HUES64 (cell line): ENCODE data around the gene CLTB.
A peak's percentile ranks its signal among the peaks of the same experiment; 100 is the strongest.

ENCODE experiments used
- H3K27ac ChIP-seq: 2 replicates; pipeline ENCODE4 v1.7.0; 2013; ENCODE audit warnings: low read depth, low read length, inconsistent platforms
- H3K27me3 ChIP-seq: 2 replicates; pipeline ENCODE4 v1.6.1; 2013; ENCODE audit warnings: mild to moderate bottlenecking, low read length; ENCODE audit not compliant: insufficient read depth
- H3K36me3 ChIP-seq: 2 replicates; pipeline ENCODE4 v1.6.1; 2013; ENCODE audit warnings: mild to moderate bottlenecking, low read length; ENCODE audit not compliant: insufficient read depth
- H3K4me1 ChIP-seq: 2 replicates; pipeline ENCODE4 v1.6.1; 2013; ENCODE audit warnings: mild to moderate bottlenecking, low read length, moderate library complexity; ENCODE audit not compliant: insufficient read depth
- H3K4me3 ChIP-seq: 2 replicates; pipeline ENCODE4 v1.5.1; 2013; ENCODE audit warnings: mild to moderate bottlenecking, low read length, moderate library complexity
- H3K9ac ChIP-seq: 2 replicates; pipeline ENCODE4 v1.6.1; 2013; ENCODE audit warnings: mild to moderate bottlenecking, low read depth, low read length
- H3K9me3 ChIP-seq: 2 replicates; pipeline ENCODE4 v1.6.1; 2013; ENCODE audit warnings: low read depth, low read length; ENCODE audit not compliant: insufficient read depth
- WGBS: fragments of 150-250, 120-280 bp; methylation state at CpG from one replicate; pipeline ENCODE4 v1.1.7; 2013; ENCODE audit warnings: missing lambda C conversion rate; 5-methylcytosine and 5-hydroxymethylcytosine counted together

Gene CLTB

DNA sequence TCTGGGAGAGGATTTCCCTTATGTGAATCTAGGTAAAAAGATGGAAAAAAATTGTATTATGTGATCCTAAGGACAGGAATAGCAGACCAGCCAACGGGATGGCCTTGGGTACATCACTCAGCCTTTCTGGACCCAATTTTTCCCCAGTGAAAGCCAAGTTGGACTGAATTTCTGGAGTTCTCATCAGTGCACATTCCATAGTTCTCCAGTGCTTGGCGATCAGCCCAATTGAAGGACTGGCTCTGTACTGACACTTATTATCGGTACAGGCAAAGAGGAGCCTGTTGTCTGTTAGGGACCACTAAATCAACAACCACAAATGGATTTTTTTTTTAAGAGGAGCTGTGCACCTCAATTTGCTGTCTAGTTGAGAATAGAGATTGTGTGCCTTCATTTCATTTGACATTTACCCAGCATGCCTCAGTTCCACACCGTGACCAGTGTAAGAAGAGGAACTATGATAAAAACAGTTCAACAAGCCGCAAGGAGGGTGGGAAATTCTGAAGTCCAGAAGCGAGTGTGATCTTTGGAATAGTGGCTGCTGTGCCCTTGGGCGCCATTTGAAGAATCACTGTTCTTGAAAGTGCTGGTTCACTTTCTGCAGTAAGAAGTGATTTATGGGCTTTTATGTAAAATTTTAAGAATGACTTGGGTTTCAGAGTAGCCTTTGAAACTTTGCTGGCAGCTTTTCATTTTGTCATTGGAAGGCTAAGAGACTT, 43.1 kb downstream of the CLTB start:
- no peak overlapping the region for H3K27ac ChIP-seq
- 94% methylated on average over 7 of the region's 7 CpGs for WGBS
- H3K4me3 ChIP-seq = no peak overlapping the region
- no peaks in the 10 kb centered on the region for H3K4me1 ChIP-seq
- H3K9me3 ChIP-seq = no peaks in the 10 kb centered on the region
- no peak overlapping the region for H3K9ac ChIP-seq
- peaks cover 18% of the 10 kb centered on the region for H3K36me3 ChIP-seq
- H3K27me3 ChIP-seq = no peaks in the 10 kb centered on the region

GRCh38 chr5:176371621-176372539, 44.5 kb downstream of the CLTB start:
- no peaks in the 10 kb centered on the region for H3K9me3 ChIP-seq
- no peak overlapping the region for H3K9ac ChIP-seq
- peaks cover 12% of the 10 kb centered on the region for H3K27me3 ChIP-seq
- no peak overlapping the region for H3K4me3 ChIP-seq
- no peaks in the 10 kb centered on the region for H3K4me1 ChIP-seq
- 94% methylated on average over 13 of the region's 13 CpGs for WGBS
- no peak overlapping the region for H3K27ac ChIP-seq
- peaks cover 25% of the 10 kb centered on the region for H3K36me3 ChIP-seq

DNA sequence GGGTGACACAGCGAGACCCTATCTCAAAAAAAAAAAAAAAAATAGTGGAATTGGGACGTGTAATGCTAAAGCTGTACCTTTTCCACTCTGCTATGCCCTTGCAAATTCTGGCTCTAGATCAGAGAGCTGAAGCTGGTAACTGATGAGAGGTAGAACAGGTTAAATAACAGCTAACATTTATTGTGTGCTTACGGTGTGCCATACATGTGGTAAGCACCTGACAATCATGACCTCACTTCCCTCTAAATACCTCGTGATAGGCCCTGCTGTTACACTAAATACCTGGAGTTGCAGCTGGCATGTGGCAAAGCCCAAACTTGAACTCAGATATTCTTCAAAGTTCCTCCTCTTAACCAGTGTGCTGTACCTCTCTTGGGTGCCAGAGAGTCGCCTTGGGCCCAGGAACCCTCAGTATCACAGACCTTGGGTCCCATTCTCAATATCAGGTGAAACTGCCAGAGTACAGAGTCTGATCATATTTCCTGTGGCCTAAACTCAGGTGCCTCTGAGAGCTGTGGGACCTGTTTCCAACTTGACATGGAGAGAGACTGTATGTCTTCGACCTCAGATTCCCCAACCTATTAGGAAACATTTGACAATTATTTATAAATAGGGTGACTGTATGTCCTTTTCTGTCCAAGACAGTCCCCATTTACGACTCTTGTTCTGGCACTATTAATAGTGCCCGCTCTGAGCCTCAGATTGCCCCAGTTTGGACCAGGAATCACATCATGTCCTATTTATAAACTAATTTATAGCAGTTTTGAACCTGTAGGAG, 46.2 kb downstream of the CLTB start:
- Histone ChIP-seq H3K9ac (no peak overlapping the region), H3K27ac (no peak overlapping the region), H3K4me1 (no peaks in the 10 kb centered on the region), H3K4me3 (no peak overlapping the region), H3K36me3 (peaks cover 23% of the 10 kb centered on the region), H3K27me3 (peaks cover 29% of the 10 kb centered on the region), H3K9me3 (no peaks in the 10 kb centered on the region)
- WGBS = 89% methylated on average over 7 of the region's 8 CpGs

GRCh38 chr5:176368726-176369125, 47.6 kb downstream of the CLTB start:
- no peak overlapping the region for H3K27ac ChIP-seq
- H3K27me3 ChIP-seq = peaks cover 43% of the 10 kb centered on the region
- H3K36me3 ChIP-seq = peaks cover 23% of the 10 kb centered on the region
- no peak overlapping the region for H3K9ac ChIP-seq
- no peaks in the 10 kb centered on the region for H3K9me3 ChIP-seq
- no peak overlapping the region for H3K4me3 ChIP-seq
- WGBS = 94% methylated on average over 12 of the region's 13 CpGs
- H3K4me1 ChIP-seq = no peaks in the 10 kb centered on the region

DNA sequence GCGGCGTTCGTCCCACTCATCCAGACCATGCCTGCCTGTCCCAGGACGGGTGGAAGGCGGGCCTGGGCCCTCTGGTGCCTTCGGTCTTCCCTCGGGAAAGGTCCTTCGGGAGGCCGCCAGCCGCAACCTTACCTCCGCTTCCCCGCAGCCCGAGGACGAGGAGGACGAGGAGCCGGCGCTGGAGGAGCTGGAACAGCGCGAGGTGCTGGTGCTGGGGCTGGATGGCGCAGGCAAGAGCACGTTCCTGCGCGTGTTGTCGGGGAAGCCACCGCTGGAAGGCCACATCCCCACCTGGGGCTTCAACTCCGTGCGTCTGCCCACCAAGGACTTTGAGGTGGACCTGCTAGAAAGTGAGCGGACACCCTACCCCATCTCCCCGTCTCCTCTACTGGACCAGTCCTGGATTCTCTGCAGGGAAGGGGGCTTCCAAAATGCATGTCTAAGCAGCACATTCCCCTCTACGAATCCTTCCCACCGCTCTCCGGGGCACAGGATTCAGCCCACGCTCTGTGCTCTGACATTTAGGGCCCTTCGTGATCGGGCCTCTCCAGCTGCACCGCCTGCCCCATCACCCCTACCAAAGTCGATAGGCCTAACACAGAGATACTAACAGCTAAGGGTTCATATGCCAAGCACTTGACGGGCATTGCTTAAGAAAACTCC, 50.0 kb downstream of the CLTB start:
- peaks cover 64% of the 10 kb centered on the region for H3K27me3 ChIP-seq
- no peaks in the 10 kb centered on the region; the same call in 1 of the 2 replicates for H3K4me1 ChIP-seq
- H3K27ac ChIP-seq = no peak overlapping the region
- peak overlapping the region; percentile 72 for H3K4me3 ChIP-seq
- WGBS = 29% methylated on average over 38 of the region's 38 CpGs
- H3K9ac ChIP-seq = peak overlapping the region; percentile 52
- H3K36me3 ChIP-seq = peaks cover 16% of the 10 kb centered on the region
- no peaks in the 10 kb centered on the region for H3K9me3 ChIP-seq

GRCh38 chr5:176365351-176366231, 50.7 kb downstream of the CLTB start, which contains the start of gene ARL10:
ARL10 (plus strand) TSS chr5:176365487; CDS start chr5:176365564, 77 bp downstream.
- H3K9ac ChIP-seq = peak within 1 kb of the TSS; percentile 52
- WGBS = 1% methylated on average over 108 of the region's 108 CpGs
- no peaks in the 10 kb centered on the region; the same call in 1 of the 2 replicates for H3K4me1 ChIP-seq
- peaks cover 64% of the 10 kb centered on the region for H3K27me3 ChIP-seq
- peaks cover 14% of the 10 kb centered on the region for H3K36me3 ChIP-seq
- peak within 1 kb of the TSS; percentile 72 for H3K4me3 ChIP-seq
- no peak within 1 kb of the TSS for H3K27ac ChIP-seq
- no peaks in the 10 kb centered on the region for H3K9me3 ChIP-seq

- no peak overlapping the region for H3K9ac ChIP-seq
- H3K27ac ChIP-seq = no peak overlapping the region
- H3K4me1 ChIP-seq = no peaks in the 10 kb centered on the region; the same call in 1 of the 2 replicates
- H3K9me3 ChIP-seq = no peaks in the 10 kb centered on the region
- 32% methylated on average over 25 of the region's 28 CpGs for WGBS
- H3K27me3 ChIP-seq = peaks cover 64% of the 10 kb centered on the region
- H3K4me3 ChIP-seq = peak overlapping the region; percentile 72
- peaks cover 8% of the 10 kb centered on the region for H3K36me3 ChIP-seq
Measured at GRCh38 chr5:176364765-176365350, 51.5 kb downstream of the CLTB start.

- Histone ChIP-seq H3K27ac (no peak overlapping the region), H3K9ac (no peak overlapping the region; the same call in 1 of the 2 replicates), H3K36me3 (peaks cover 23% of the 10 kb centered on the region), H3K4me3 (peak overlapping the region; percentile 85), H3K4me1 (no peaks in the 10 kb centered on the region; the same call in 1 of the 2 replicates), H3K9me3 (no peaks in the 10 kb centered on the region), H3K27me3 (peaks cover 55% of the 10 kb centered on the region)
- WGBS = 42% methylated on average over 8 of the region's 8 CpGs
Measured at GRCh38 chr5:176362233-176362490, 54.2 kb downstream of the CLTB start.

DNA sequence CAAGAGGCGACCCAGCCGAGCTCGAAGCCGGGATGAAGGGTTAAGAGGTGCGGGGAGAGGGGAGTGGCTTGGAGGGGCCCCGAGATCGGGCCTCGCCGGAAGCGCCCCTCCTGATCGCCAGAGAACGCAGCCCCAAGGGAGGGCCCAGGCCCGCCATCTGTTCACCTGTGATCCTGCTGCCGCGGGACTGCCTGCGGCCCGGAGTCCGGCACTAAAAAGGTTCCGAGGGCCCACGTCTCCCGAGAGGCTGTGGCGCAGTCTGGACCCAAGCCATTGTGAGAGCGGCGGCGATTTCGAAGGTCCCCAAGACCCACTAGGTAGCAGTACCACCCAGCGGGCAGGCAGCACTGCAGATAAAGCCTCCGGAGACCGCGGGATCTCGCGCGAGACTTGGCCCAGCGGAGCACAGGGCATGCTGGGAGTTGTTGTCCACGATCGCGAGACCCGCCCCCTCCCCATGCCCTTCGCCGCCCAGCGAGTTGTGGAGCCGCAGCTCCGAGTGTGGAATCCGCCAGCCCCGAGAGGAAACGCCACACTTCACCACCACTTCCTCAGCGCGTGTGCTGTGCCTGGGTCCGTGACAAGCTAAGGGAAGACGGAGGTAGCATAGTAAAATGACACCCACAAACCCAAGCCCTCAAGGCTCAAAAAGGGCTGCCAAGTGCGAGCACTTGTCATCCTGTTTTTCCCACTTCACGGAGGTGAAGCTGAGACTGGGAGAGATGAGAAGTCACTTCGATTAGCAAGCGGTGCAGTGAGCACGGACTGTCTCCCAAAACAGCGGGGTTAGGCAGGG, 54.7 kb downstream of the CLTB start, which contains the start of gene KIAA1191:
Gene KIAA1191, minus strand, starts transcription at position 328 of the 796 bp plus-strand sequence. CDS start 2,256 bp downstream, outside the sequence.
- Histone ChIP-seq H3K9ac (peak within 1 kb of the TSS; percentile 89), H3K9me3 (no peaks in the 10 kb centered on the region), H3K27me3 (peaks cover 50% of the 10 kb centered on the region), H3K4me1 (no peaks in the 10 kb centered on the region; the same call in 1 of the 2 replicates), H3K36me3 (peaks cover 27% of the 10 kb centered on the region), H3K4me3 (peak within 1 kb of the TSS; percentile 85), H3K27ac (peak within 1 kb of the TSS; percentile 87)
- WGBS = under 1% methylated on average over 56 of the region's 56 CpGs
